K562 (cell line): ENCODE data around the gene TANC1. TPM values are rescaled to one million over a fixed set of nuclear protein-coding genes. Genes with fewer than 3 reads are reported as not detected.

Experiments used
- BRD4 ChIP-seq: fragments of 200-600 bp; sonication (generic); IDR thresholded peaks from 2 replicates; pipeline ENCODE4 v1.6.1; 2017; ENCODE audit warnings: inconsistent platforms
- CREBBP ChIP-seq: IDR thresholded peaks from one replicate; pipeline ENCODE4 v1.6.1; 2012; ENCODE audit warnings: low read depth, mild to moderate bottlenecking, control low read depth, inconsistent platforms, low read length
- DDX20 ChIP-seq: fragments of 450-650 bp; IDR thresholded peaks from 2 replicates; pipeline ENCODE4 v1.6.1; 2016; ENCODE audit warnings: missing genetic modification characterization, low read depth, mild to moderate bottlenecking, missing compliant biosample characterization, moderate library complexity
- ELK3 ChIP-seq: fragments of 450-650 bp; formaldehyde crosslinking; IDR thresholded peaks from 2 replicates; pipeline ENCODE4 v1.4.0; 2020; ENCODE audit warnings: mild to moderate bottlenecking
- FOXO4 ChIP-seq: fragments of 450-650 bp; formaldehyde crosslinking; IDR thresholded peaks from 2 replicates; pipeline ENCODE4 v1.4.0; 2020; ENCODE audit warnings: mild to moderate bottlenecking, moderate library complexity
- LEF1 ChIP-seq: fragments of 450-650 bp; IDR thresholded peaks from 2 replicates; pipeline ENCODE4 v1.6.1; 2016; ENCODE audit warnings: mild to moderate bottlenecking
- NFRKB ChIP-seq: fragments of 450-650 bp; IDR thresholded peaks from 2 replicates; pipeline ENCODE4 v1.6.1; 2016; ENCODE audit warnings: low read depth
- RHOXF2B ChIP-seq: fragments of 250-450 bp; sonication (Bioruptor Pico); conservative IDR thresholded peaks from 2 replicates; pipeline ENCODE4 v1.5.1; 2021
- ZFP30 ChIP-seq: fragments of 250-450 bp; sonication (Bioruptor Pico); IDR thresholded peaks from 2 replicates; pipeline ENCODE4 v1.8.0; 2022; ENCODE audit warnings: moderate library complexity, mild to moderate bottlenecking, inconsistent platforms, borderline replicate concordance
- ZNF184 ChIP-seq: sonication (generic); formaldehyde crosslinking; IDR thresholded peaks from 2 replicates; pipeline ENCODE4 v1.5.0; 2020; ENCODE audit warnings: missing genetic modification reagents
- ZNF197 ChIP-seq: fragments of 200-800 bp; sonication (Bioruptor generic); IDR thresholded peaks from 2 replicates; pipeline ENCODE4 v1.6.1; 2016; ENCODE audit warnings: low read depth, missing genetic modification characterization, missing compliant biosample characterization
- ZNF280A ChIP-seq: fragments of 450-650 bp; IDR thresholded peaks from 2 replicates; pipeline ENCODE4 v1.6.1; 2018; ENCODE audit warnings: mild to moderate bottlenecking, low read depth; ENCODE audit not compliant: partially characterized antibody
- ZNF282 ChIP-seq: sonication (generic); formaldehyde crosslinking; IDR thresholded peaks from 2 replicates; pipeline ENCODE4 v1.8.1; 2023; ENCODE audit warnings: missing genetic modification reagents
- ZNF398 ChIP-seq: fragments of 250-450 bp; sonication (Bioruptor Pico); IDR thresholded peaks from 2 replicates; pipeline ENCODE4 v1.8.0; 2021; ENCODE audit warnings: moderate library complexity, mild to moderate bottlenecking, inconsistent platforms
- ZNF764 ChIP-seq: fragments of 250-450 bp; sonication (Bioruptor Pico); IDR thresholded peaks from 2 replicates; pipeline ENCODE4 v1.4.0; 2020; ENCODE audit warnings: low read depth, mild to moderate bottlenecking, moderate library complexity
- polyA plus RNA-seq, 8 experiments: library from polyadenylated mRNA; depleted of rRNA in 4 of 8; stranded (reverse) in 5 of 8; unstranded in 3 of 8; fragments of >200 nt; fragmentation: Nextera tagmentation in 2 of 8; fragmentation: Illumina TruSeq in 1 of 8; extraction: Ambion mirVana in 2 of 8; extraction: Trizol in 1 of 8; gene quantifications; 2 replicates each; pipeline versions ENCODE4 v1.2.1 to v1.2.3, GENCODE V29; 2011 to 2014; ENCODE audit warnings: inconsistent platforms in 1 of 8, missing spikeins in 1 of 8
- total RNA-seq, 7 experiments: library from RNA; depleted of rRNA in 6 of 7; stranded (reverse); fragments of >200 nt in 6 of 7; fragmentation: Illumina TruSeq in 2 of 7; extraction: Trizol in 2 of 7; gene quantifications; 2 replicates each; pipeline versions ENCODE4 v1.2.1 to v1.2.3, GENCODE V29; 2011 to 2021; ENCODE audit warnings: low replicate concordance in 1 of 7
- TF ChIP-seq, protein P1 (sequence below): fragments of 450-650 bp; IDR thresholded peaks from 2 replicates; pipeline ENCODE4 v1.6.1; 2016; ENCODE audit warnings: mild to moderate bottlenecking
- TF ChIP-seq, protein P2 (sequence below): fragments of 200-800 bp; sonication (Bioruptor generic); IDR thresholded peaks from 2 replicates; pipeline ENCODE4 v1.6.1; 2017; ENCODE audit warnings: missing genetic modification characterization, missing compliant biosample characterization

TANC1 gene
- total and polyA plus RNA-seq, 9 of the 15 experiments (the other 6 are each of a cell fraction or from before 2014, with no cell fraction given), result under 0.01 to 0.20 (median 0.07) TPM; not detected in 1

DNA sequence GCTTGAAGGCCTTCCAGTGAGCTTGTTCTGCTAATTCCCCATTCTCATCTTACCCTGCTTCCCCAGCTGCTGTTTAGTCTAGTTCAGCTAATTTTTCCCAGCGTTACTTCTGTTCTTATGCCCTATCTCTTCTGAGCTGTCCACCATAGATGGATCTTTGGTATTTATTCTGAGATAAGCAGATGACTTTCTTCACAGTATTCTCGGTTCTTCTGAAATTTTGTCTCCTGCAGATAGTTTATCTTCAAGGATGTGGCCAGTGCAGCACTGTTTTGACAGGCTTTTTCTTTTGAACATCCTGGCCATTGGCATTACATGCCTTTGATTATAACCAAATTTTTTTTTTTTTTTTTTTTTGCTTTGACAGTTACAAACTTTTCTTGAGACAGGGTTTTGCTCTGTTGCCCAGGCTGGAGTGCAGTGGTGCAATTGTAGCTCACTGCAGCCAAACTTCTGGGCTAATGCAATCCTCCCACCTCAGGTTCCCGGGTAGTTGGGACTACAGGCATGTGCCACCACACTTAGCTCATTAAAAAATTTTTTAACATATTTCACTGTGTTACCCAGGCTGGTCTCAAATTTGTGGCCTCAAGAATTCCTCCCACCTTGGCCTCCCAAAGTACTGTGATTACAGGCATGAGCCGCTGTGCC, 183.8 kb downstream of the TANC1 start (continued):
- TF ChIP-seq, protein P1, sequence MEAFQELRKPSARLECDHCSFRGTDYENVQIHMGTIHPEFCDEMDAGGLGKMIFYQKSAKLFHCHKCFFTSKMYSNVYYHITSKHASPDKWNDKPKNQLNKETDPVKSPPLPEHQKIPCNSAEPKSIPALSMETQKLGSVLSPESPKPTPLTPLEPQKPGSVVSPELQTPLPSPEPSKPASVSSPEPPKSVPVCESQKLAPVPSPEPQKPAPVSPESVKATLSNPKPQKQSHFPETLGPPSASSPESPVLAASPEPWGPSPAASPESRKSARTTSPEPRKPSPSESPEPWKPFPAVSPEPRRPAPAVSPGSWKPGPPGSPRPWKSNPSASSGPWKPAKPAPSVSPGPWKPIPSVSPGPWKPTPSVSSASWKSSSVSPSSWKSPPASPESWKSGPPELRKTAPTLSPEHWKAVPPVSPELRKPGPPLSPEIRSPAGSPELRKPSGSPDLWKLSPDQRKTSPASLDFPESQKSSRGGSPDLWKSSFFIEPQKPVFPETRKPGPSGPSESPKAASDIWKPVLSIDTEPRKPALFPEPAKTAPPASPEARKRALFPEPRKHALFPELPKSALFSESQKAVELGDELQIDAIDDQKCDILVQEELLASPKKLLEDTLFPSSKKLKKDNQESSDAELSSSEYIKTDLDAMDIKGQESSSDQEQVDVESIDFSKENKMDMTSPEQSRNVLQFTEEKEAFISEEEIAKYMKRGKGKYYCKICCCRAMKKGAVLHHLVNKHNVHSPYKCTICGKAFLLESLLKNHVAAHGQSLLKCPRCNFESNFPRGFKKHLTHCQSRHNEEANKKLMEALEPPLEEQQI, result no peak
- TF ChIP-seq ZNF280A (no peak), ZNF184 (CRISPR knock-in tag) (no peak), ZNF764 (CRISPR knock-in tag) (no peak), RHOXF2B (CRISPR knock-in tag) (no peak), NFRKB (no peak), ZNF282 (CRISPR knock-in tag) (no peak), ZNF197 (CRISPR knock-in tag) (no peak), LEF1 (no peak), FOXO4 (CRISPR knock-in tag) (no peak), ELK3 (CRISPR knock-in tag) (no peak), DDX20 (no peak), ZFP30 (CRISPR knock-in tag) (no peak), ZNF398 (CRISPR knock-in tag) (no peak), CREBBP (no peak), BRD4 (no peak)
- TF ChIP-seq, protein P2, sequence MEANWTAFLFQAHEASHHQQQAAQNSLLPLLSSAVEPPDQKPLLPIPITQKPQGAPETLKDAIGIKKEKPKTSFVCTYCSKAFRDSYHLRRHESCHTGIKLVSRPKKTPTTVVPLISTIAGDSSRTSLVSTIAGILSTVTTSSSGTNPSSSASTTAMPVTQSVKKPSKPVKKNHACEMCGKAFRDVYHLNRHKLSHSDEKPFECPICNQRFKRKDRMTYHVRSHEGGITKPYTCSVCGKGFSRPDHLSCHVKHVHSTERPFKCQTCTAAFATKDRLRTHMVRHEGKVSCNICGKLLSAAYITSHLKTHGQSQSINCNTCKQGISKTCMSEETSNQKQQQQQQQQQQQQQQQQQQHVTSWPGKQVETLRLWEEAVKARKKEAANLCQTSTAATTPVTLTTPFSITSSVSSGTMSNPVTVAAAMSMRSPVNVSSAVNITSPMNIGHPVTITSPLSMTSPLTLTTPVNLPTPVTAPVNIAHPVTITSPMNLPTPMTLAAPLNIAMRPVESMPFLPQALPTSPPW (CRISPR knock-in tag), result peak; percentile 34; the same call in 1 of the 2 replicates
